Activated naive CD8-positive, alpha-beta T cell treated with anti-CD3 and anti-CD28 coated beads for 36 hours (primary cell): ENCODE results near the gene CCBE1. TPM values are rescaled to one million over a fixed set of nuclear protein-coding genes. Genes with fewer than 3 reads are reported as not detected.

ENCODE experiments used
- DNase-seq: peaks from one replicate; pipeline ENCODE4 v3.0.0; 2021
- H3K27ac Mint-ChIP-seq: one replicate; pipeline ENCODE4 v1.8.0; 2022; ENCODE audit warnings: mild to moderate bottlenecking, moderate library complexity, mixed read lengths
- H3K27me3 Mint-ChIP-seq: one replicate; pipeline ENCODE4 v1.8.0; 2022; ENCODE audit warnings: mild to moderate bottlenecking, mixed read lengths
- H3K36me3 Mint-ChIP-seq: one replicate; pipeline ENCODE4 v1.8.0; 2021; ENCODE audit warnings: mild to moderate bottlenecking, mixed read lengths
- H3K4me1 Mint-ChIP-seq: one replicate; pipeline ENCODE4 v1.8.0; 2021; ENCODE audit warnings: mixed read lengths
- H3K4me3 Mint-ChIP-seq: one replicate; pipeline ENCODE4 v1.8.0; 2022; ENCODE audit warnings: mild to moderate bottlenecking, moderate library complexity, mixed read lengths
- H3K9me3 Mint-ChIP-seq: one replicate; pipeline ENCODE4 v1.8.0; 2022; ENCODE audit warnings: mixed read lengths
- total RNA-seq, 2 experiments: library from RNA; stranded (reverse); gene quantifications; one replicate each; pipeline ENCODE4 v1.2.3, GENCODE V29; 2021

CCBE1 gene
- total RNA-seq, 2 experiments from 2014 or later: not detected

- Mint-ChIP-seq H3K4me3 (no peak overlapping the region), H3K9me3 (no peaks in the 10 kb centered on the region), H3K4me1 (peaks cover 8% of the 10 kb centered on the region), H3K27ac (no peak overlapping the region), H3K27me3 (peaks cover 40% of the 10 kb centered on the region), H3K36me3 (no peaks in the 10 kb centered on the region)
- no peak for DNase-seq
These were observed 3.3 kb upstream of the CCBE1 start for GRCh38 chr18:59700535-59700967.

DNA sequence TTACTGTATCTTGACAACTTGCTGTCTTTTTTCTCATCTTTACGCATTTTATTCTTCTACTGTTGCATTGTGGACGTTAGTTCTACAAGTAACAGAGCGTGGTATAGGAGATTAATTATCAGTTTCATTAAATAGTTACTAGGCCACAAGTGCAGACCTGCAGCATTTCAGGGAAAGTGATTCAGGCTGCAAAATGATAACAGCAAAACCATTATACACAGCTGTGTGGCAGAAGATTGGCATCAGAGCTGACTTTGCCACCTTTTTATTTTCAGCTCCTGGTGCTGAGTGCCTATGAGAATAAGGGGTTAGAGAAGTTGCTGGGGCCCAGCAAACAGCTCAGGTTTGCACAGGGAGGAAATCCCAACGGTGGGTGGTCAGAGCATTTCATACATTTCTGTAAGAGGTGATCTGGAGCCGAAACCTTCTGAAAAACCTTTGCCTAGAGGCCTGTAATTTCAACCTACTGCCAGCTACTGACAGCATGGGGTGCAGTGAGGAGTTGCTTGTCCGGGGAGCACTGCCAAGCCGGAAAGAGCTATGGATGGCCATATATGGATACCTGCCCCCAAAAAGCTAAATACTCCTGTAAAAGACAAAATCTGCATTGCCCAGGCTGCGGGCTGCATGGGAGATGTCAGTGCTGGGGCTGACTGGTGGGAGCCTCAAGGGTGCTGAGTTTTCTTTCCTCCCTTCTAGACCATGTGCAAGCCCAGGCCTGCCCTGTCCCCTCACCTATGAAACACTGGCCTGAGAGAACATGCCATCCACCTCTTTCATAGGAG lies 2.7 kb upstream of the CCBE1 start:
- Mint-ChIP-seq H3K4me3 (no peak overlapping the region), H3K9me3 (no peaks in the 10 kb centered on the region), H3K4me1 (peaks cover 8% of the 10 kb centered on the region), H3K27me3 (peaks cover 46% of the 10 kb centered on the region), H3K36me3 (no peaks in the 10 kb centered on the region), H3K27ac (no peak overlapping the region)
- no peak for DNase-seq

GRCh38 chr18:59699061-59699460 lies 1.8 kb upstream of the CCBE1 start:
- Mint-ChIP-seq H3K4me3 (no peak overlapping the region), H3K9me3 (no peaks in the 10 kb centered on the region), H3K27me3 (peaks cover 53% of the 10 kb centered on the region), H3K4me1 (peaks cover 8% of the 10 kb centered on the region), H3K36me3 (no peaks in the 10 kb centered on the region), H3K27ac (no peak overlapping the region)
- DNase-seq: no peak

GRCh38 chr18:59696311-59697235 lies 650 bp downstream of the CCBE1 start:
- Mint-ChIP-seq H3K4me3 (peak overlapping the region; percentile 50), H3K9me3 (no peaks in the 10 kb centered on the region), H3K4me1 (peaks cover 8% of the 10 kb centered on the region), H3K27me3 (peaks cover 67% of the 10 kb centered on the region), H3K36me3 (no peaks in the 10 kb centered on the region), H3K27ac (no peak overlapping the region)
- DNase-seq: peak; percentile 12

- Mint-ChIP-seq H3K27me3 (peaks cover 78% of the 10 kb centered on the region), H3K4me1 (peaks cover 8% of the 10 kb centered on the region), H3K27ac (no peak overlapping the region), H3K9me3 (no peaks in the 10 kb centered on the region), H3K36me3 (no peaks in the 10 kb centered on the region), H3K4me3 (no peak overlapping the region)
- no peak for DNase-seq
These were observed 1.7 kb downstream of the CCBE1 start for GRCh38 chr18:59695551-59695950.

DNA sequence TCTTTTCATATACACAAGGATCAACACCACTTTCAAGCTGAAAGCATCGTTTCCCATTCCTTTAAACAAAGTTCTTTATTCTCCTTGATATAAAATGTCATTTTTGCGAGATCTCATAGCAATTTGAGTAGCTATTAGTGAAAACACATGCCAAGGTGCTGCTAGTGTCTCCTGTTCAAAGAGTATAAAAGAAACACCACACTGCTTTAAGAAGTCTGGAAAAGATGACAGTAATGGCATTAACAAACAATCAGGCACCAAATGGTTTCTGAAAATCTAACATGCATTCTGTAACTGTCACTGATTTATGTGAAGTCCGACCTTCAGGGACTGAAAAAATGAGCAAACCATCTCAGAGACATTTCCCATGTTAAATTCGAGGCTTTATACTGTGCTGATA lies 2.4 kb downstream of the CCBE1 start:
- peaks cover 80% of the 10 kb centered on the region for H3K27me3 Mint-ChIP-seq
- no peak for DNase-seq
- H3K36me3 Mint-ChIP-seq: no peaks in the 10 kb centered on the region
- peaks cover 8% of the 10 kb centered on the region for H3K4me1 Mint-ChIP-seq
- H3K4me3 Mint-ChIP-seq: no peak overlapping the region
- H3K9me3 Mint-ChIP-seq: no peaks in the 10 kb centered on the region
- no peak overlapping the region for H3K27ac Mint-ChIP-seq

GRCh38 chr18:59691996-59692395 lies 5.2 kb downstream of the CCBE1 start:
- no peak for DNase-seq
- H3K36me3 Mint-ChIP-seq: no peaks in the 10 kb centered on the region
- H3K4me3 Mint-ChIP-seq: no peak overlapping the region
- peaks cover 77% of the 10 kb centered on the region for H3K27me3 Mint-ChIP-seq
- no peaks in the 10 kb centered on the region for H3K9me3 Mint-ChIP-seq
- no peak overlapping the region for H3K27ac Mint-ChIP-seq
- peaks cover 2% of the 10 kb centered on the region for H3K4me1 Mint-ChIP-seq

- Mint-ChIP-seq H3K4me1 (no peaks in the 10 kb centered on the region), H3K27ac (no peak overlapping the region)
These were observed 6.2 kb downstream of the CCBE1 start for GRCh38 chr18:59690996-59691395.

DNA sequence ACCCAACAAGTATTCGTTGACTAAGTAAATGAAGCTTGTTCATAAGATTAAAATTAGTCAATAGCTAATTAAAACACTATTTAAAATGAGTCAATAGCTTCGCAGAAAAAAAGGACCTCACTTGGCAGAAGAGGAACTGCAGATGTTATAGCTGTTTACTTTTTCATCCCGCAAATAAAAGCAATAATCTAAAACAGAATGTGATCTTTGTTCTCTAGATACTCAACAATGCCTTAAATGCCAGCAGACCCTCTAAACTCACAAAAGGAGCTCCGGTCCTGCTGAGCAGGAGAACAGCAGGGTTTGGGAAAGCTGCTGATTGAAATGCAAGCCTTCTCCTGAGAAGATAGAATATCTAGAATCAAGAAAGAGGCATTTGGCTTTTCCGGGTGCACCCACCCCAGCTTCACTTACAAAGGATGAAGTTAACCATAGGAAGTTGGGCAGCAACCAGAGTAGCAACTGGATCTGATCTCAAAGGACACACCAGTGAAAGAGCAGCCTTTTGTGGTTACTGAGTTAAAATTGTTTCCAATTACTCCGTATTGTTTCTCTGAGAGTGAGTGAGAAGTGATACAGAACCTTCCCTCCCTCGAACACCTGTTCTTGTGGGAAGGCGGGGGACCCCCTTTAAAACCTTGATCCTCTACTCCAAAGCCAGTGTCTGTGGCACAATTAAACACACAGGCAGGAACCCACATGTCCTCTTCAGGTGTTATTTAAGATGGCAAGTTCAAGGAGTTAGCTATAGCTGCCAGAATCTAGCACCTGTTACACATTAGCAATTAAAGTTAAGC lies 6.8 kb downstream of the CCBE1 start:
- no peaks in the 10 kb centered on the region for H3K4me1 Mint-ChIP-seq

More at GRCh38 chr18:59690996-59691395, 6.2 kb downstream of the CCBE1 start:
- Mint-ChIP-seq H3K27me3 (peaks cover 69% of the 10 kb centered on the region), H3K9me3 (no peaks in the 10 kb centered on the region), H3K4me3 (no peak overlapping the region), H3K36me3 (no peaks in the 10 kb centered on the region)
- DNase-seq: no peak

GRCh38 chr18:59689756-59690155 lies 7.5 kb downstream of the CCBE1 start:
- DNase-seq: no peak
- Mint-ChIP-seq H3K4me3 (no peak overlapping the region), H3K27me3 (peaks cover 57% of the 10 kb centered on the region), H3K27ac (no peak overlapping the region), H3K36me3 (no peaks in the 10 kb centered on the region), H3K4me1 (no peaks in the 10 kb centered on the region), H3K9me3 (no peaks in the 10 kb centered on the region)

More for the DNA sequence above, 6.8 kb downstream of the CCBE1 start:
- DNase-seq: no peak
- no peaks in the 10 kb centered on the region for H3K9me3 Mint-ChIP-seq
- no peak overlapping the region for H3K27ac Mint-ChIP-seq
- no peak overlapping the region for H3K4me3 Mint-ChIP-seq
- H3K36me3 Mint-ChIP-seq: no peaks in the 10 kb centered on the region
- peaks cover 63% of the 10 kb centered on the region for H3K27me3 Mint-ChIP-seq

GRCh38 chr18:59686260-59686659 lies 11.0 kb downstream of the CCBE1 start:
- Mint-ChIP-seq H3K27ac (no peak overlapping the region), H3K4me3 (no peak overlapping the region), H3K36me3 (no peaks in the 10 kb centered on the region), H3K27me3 (peaks cover 34% of the 10 kb centered on the region), H3K4me1 (no peaks in the 10 kb centered on the region), H3K9me3 (no peaks in the 10 kb centered on the region)
- DNase-seq: no peak

DNA sequence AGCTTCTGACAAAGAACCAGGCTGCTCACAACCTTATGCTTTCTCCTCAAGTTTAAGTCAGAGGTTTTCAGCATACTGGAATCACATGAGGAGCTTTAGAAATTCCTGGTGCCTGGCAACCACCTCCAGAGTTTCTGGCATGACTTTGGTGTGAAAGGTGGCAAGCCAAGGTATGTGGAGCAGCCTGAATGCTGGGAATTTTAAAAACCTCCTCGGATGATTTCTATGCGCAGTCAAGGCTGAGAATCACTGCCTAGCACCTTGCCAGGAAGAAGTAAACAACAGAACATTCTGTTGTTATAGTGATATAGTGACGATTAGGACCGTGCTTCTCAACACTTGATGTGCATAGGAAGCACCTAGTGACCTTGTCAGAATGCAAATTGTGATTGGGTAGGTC lies 11.7 kb downstream of the CCBE1 start:
- no peaks in the 10 kb centered on the region for H3K9me3 Mint-ChIP-seq
- H3K27ac Mint-ChIP-seq: no peak overlapping the region
- H3K36me3 Mint-ChIP-seq: no peaks in the 10 kb centered on the region
- H3K27me3 Mint-ChIP-seq: peaks cover 27% of the 10 kb centered on the region
- DNase-seq: no peak
- H3K4me3 Mint-ChIP-seq: no peak overlapping the region
- no peaks in the 10 kb centered on the region for H3K4me1 Mint-ChIP-seq

- no peaks in the 10 kb centered on the region for H3K4me1 Mint-ChIP-seq
- H3K36me3 Mint-ChIP-seq: no peaks in the 10 kb centered on the region
- H3K27ac Mint-ChIP-seq: no peak overlapping the region
- DNase-seq: no peak
- H3K4me3 Mint-ChIP-seq: no peak overlapping the region
- H3K27me3 Mint-ChIP-seq: peaks cover 22% of the 10 kb centered on the region
- H3K9me3 Mint-ChIP-seq: no peaks in the 10 kb centered on the region
These were observed 12.4 kb downstream of the CCBE1 start for GRCh38 chr18:59684777-59685176.

DNA sequence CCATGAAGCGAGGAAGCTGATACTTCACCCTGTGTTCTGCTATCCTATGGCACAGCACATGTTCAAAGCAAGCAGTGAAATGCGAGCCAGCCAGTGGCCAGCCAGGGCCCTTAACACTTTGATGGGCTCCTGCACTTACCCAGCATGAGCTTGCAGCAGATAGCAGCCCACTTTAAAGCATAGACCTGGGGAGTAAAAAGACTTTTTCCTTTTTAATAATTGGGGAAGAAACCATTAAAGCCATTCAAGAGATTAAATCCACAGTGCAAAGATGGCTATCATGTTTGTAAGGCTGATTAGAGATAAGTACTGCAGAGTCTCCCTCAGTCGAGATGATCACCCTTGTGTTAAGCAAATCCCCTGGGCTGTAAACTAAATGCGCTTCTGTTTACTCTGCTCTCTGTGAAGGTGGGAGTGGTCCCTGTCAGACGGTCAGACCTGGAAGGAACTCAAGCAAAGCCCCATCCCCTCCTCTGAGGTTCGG lies 15.7 kb downstream of the CCBE1 start:
- no peak overlapping the region for H3K4me3 Mint-ChIP-seq
- no peaks in the 10 kb centered on the region for H3K36me3 Mint-ChIP-seq
- H3K4me1 Mint-ChIP-seq: no peaks in the 10 kb centered on the region
- no peaks in the 10 kb centered on the region for H3K27me3 Mint-ChIP-seq
- no peak overlapping the region for H3K27ac Mint-ChIP-seq
- no peak for DNase-seq
- no peaks in the 10 kb centered on the region for H3K9me3 Mint-ChIP-seq

DNA sequence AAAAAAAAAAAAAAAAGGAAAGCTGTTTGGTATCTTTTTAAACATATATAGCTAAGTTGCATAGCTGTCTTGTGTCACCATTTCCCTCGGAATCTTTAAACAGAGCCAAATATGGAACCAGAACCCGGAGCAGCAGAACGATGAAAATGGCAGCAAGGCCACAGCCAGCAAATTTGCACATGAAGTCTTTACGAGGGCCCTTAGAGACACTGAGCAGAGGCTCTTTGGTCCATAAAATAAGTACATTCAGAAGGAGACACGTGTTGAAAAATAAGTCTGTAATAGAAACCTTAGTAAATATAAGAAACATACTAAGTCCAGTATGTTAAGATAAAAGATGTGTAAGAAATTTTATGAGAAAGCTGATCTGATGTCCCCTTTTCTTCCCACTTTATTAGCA lies 16.2 kb downstream of the CCBE1 start:
- no peaks in the 10 kb centered on the region for H3K9me3 Mint-ChIP-seq
- H3K27me3 Mint-ChIP-seq: no peaks in the 10 kb centered on the region
- no peak overlapping the region for H3K4me3 Mint-ChIP-seq
- no peak overlapping the region for H3K27ac Mint-ChIP-seq
- no peak for DNase-seq
- H3K4me1 Mint-ChIP-seq: no peaks in the 10 kb centered on the region
- H3K36me3 Mint-ChIP-seq: no peaks in the 10 kb centered on the region
